ENCODE measurements around the gene CSN3.

CSN3 gene

DNA sequence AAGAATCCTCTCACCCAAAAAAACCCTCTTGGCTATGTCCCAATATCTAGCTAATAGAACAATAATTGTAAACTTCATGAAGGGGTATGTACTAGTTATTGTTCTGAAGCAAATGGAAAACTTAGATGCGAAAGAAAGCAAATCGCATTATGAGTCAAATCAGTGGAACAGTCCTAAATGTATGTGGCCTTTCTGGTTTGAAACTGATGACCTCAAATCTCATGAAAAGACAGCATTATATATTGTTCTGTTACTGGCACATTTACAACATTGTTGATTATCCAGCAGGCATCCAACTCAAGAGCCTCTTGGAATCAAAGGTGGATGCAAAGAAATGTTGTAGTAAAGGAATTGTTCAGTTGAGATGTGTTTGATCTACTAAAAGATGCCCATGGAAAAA, 34.7 kb downstream of the CSN3 start:
- DNase-seq (ENCODE audit: low read depth, low spot score): no peak
- TF ChIP-seq EZH2 (IDR thresholded peaks at IDR 0.05) (no peak), POLR2AphosphoS5 (IDR thresholded peaks at IDR 0.05; ENCODE audit: borderline replicate concordance, low read depth, low read length) (no peak), FOXP2 (optimal IDR thresholded peaks at IDR 0.05; ENCODE audit: control extremely low read depth, extremely low read length, insufficient read depth) (no peak)
- Histone ChIP-seq H3K4me3 (no peak overlapping the region), H3K9ac (ENCODE audit: insufficient read length) (no peak overlapping the region), H3K36me3 (ENCODE audit: insufficient read depth, low read length) (no peaks in the 10 kb centered on the region), H3K9me3 (ENCODE audit: low read depth, low read length) (no peaks in the 10 kb centered on the region), H3K27ac (no peak overlapping the region)

DNA sequence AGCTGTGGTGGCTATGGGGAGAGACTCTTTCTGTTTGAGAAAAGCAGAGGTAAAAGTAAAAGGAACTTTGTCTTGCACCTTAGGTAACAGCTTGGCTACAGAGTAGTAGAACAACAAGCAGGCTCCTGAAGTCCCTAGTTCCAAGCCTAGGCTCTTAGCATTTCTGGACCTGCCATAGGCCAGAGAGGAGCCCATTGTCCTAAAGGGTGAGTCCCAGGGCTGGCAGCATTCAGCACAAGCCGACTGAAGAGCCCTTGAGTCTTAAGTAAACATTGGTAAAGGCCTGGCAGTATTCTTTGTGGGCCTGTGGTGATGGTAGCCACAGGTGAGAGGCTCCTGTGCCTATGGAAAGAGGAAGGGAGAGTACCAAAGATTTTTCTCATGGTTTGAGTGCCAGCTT, 38.2 kb downstream of the CSN3 start:
- no peak for DNase-seq (ENCODE audit: low read depth, low spot score)
- TF ChIP-seq POLR2AphosphoS5 (IDR thresholded peaks at IDR 0.05; ENCODE audit: borderline replicate concordance, low read depth, low read length): no peak
- no peak for TF ChIP-seq EZH2 (IDR thresholded peaks at IDR 0.05)
- no peak for TF ChIP-seq FOXP2 (optimal IDR thresholded peaks at IDR 0.05; ENCODE audit: control extremely low read depth, extremely low read length, insufficient read depth)
- Histone ChIP-seq H3K9ac (ENCODE audit: insufficient read length) (no peak overlapping the region), H3K9me3 (ENCODE audit: low read depth, low read length) (no peaks in the 10 kb centered on the region), H3K4me3 (no peak overlapping the region), H3K36me3 (ENCODE audit: insufficient read depth, low read length) (no peaks in the 10 kb centered on the region), H3K27ac (no peak overlapping the region)

DNA sequence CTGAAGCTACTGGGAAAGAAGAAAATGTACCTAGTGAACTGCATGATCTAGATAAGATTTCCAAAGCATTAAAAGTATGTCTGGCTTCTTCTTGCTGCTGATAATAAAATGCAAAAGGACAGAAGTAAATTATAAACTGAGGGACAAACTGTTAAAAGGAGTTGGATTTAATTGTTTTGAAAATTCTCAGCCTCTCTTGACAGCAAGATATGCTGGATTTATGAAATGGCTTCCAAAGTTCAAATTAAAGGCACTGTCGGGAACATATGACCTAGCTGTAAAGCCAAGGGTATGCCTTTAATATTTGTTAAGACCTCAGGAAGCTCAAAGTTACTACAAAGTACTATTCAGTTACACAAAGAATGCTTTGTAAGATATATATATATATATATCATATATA, 46.3 kb downstream of the CSN3 start:
- Histone ChIP-seq H3K9ac (ENCODE audit: insufficient read length) (no peak overlapping the region), H3K27ac (no peak overlapping the region), H3K4me3 (no peak overlapping the region), H3K9me3 (ENCODE audit: low read depth, low read length) (no peaks in the 10 kb centered on the region), H3K36me3 (ENCODE audit: insufficient read depth, low read length) (no peaks in the 10 kb centered on the region)
- TF ChIP-seq EZH2 (IDR thresholded peaks at IDR 0.05): no peak
- TF ChIP-seq FOXP2 (optimal IDR thresholded peaks at IDR 0.05; ENCODE audit: control extremely low read depth, extremely low read length, insufficient read depth): no peak
- no peak for TF ChIP-seq POLR2AphosphoS5 (IDR thresholded peaks at IDR 0.05; ENCODE audit: borderline replicate concordance, low read depth, low read length)
- no peak for DNase-seq (ENCODE audit: low read depth, low spot score)

DNA sequence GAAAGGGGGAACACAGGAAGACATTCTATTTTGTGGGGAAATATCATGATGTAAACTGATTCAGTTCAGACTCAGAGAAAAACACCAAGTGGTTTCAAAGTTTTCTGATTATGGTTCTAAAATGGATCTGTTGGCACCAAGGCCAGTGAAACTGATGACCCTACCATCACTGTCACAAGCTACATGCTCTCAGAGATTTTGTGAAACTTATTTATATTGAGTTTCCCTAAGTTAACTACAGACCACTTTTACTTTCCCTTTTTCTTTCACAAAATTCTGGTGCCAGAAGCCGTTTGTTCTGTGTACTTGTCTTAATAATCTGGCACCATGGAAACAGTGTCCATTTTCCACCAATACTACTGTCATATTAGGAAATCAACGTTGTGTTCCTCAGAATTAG, 48.9 kb downstream of the CSN3 start:
- no peak for DNase-seq (ENCODE audit: low read depth, low spot score)
- H3K4me3 ChIP-seq: no peak overlapping the region
- H3K36me3 ChIP-seq (ENCODE audit: insufficient read depth, low read length): no peaks in the 10 kb centered on the region
- no peak overlapping the region for H3K9ac ChIP-seq (ENCODE audit: insufficient read length)
- H3K9me3 ChIP-seq (ENCODE audit: low read depth, low read length): no peaks in the 10 kb centered on the region
- H3K27ac ChIP-seq: no peak overlapping the region
- TF ChIP-seq POLR2AphosphoS5 (IDR thresholded peaks at IDR 0.05; ENCODE audit: borderline replicate concordance, low read depth, low read length) (no peak), EZH2 (IDR thresholded peaks at IDR 0.05) (no peak), FOXP2 (optimal IDR thresholded peaks at IDR 0.05; ENCODE audit: control extremely low read depth, extremely low read length, insufficient read depth) (no peak)

DNA sequence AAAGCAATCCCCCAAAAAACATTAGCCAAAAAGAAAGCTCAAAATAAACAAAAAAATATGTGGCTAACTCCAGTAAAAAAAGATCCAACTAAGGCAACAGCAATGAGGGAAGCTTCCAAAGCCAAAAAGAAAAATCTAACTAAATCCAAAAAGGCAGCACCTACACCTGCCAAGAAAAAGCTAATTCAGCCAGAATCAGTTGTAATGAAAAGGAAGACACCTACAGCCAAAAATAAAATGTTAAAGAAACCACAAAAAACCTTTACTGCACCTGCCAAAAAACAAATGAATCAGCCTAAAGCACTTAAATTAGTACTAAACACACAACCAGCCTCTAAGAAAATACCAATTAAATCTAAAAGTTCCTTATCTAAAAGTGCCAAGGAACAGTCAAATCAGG, 55.2 kb downstream of the CSN3 start:
- DNase-seq (ENCODE audit: low read depth, low spot score): no peak

DNA sequence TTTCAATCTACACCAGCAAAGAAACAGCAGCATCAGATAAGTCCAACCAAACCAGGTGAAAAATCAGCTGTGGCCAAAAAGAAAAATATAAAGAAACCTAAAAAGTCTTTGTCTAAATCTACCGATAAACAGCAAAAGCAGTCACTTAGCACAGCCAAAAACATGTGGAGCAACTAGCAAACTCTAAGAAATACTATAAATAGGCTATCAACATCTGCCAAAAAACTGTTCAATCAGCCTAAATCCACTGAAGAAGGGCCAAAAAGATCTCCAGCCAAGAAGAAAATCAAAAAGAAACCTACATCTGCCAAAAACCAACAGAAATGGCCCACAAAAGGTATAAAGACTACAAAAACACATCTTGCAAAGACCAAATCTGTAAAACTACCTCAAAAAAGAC, 55.7 kb downstream of the CSN3 start:
- Histone ChIP-seq H3K9me3 (ENCODE audit: low read depth, low read length) (no peaks in the 10 kb centered on the region), H3K36me3 (ENCODE audit: insufficient read depth, low read length) (no peaks in the 10 kb centered on the region), H3K27ac (no peak overlapping the region), H3K9ac (ENCODE audit: insufficient read length) (no peak overlapping the region), H3K4me3 (no peak overlapping the region)
- DNase-seq (ENCODE audit: low read depth, low spot score): no peak
- TF ChIP-seq EZH2 (IDR thresholded peaks at IDR 0.05) (no peak), FOXP2 (optimal IDR thresholded peaks at IDR 0.05; ENCODE audit: control extremely low read depth, extremely low read length, insufficient read depth) (no peak), POLR2AphosphoS5 (IDR thresholded peaks at IDR 0.05; ENCODE audit: borderline replicate concordance, low read depth, low read length) (no peak)

More for the DNA sequence above, 55.2 kb downstream of the CSN3 start:
- H3K4me3 ChIP-seq: no peak overlapping the region
- no peaks in the 10 kb centered on the region for H3K9me3 ChIP-seq (ENCODE audit: low read depth, low read length)
- no peak for TF ChIP-seq FOXP2 (optimal IDR thresholded peaks at IDR 0.05; ENCODE audit: control extremely low read depth, extremely low read length, insufficient read depth)
- no peak for TF ChIP-seq EZH2 (IDR thresholded peaks at IDR 0.05)
- TF ChIP-seq POLR2AphosphoS5 (IDR thresholded peaks at IDR 0.05; ENCODE audit: borderline replicate concordance, low read depth, low read length): no peak
- no peaks in the 10 kb centered on the region for H3K36me3 ChIP-seq (ENCODE audit: insufficient read depth, low read length)
- no peak overlapping the region for H3K27ac ChIP-seq
- no peak overlapping the region for H3K9ac ChIP-seq (ENCODE audit: insufficient read length)

DNA sequence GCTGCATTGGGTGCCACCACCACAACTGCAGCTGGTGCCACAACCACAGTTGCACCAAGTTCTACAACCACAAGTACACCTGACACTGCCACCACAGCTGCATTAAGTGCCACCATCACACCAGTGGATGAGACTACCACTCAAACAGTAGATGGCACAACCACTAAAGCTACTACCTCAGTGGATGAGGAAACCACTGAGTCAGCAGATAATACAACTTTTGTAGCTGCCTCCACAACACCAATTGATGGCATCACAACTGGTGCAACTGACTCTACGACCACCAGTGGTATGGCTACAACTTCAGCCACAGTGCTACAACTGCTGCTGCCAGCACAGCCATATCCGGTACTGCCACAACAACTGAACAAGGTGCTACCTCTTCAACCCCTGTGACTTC, 57.2 kb downstream of the CSN3 start:
- no peak overlapping the region for H3K27ac ChIP-seq

DNA sequence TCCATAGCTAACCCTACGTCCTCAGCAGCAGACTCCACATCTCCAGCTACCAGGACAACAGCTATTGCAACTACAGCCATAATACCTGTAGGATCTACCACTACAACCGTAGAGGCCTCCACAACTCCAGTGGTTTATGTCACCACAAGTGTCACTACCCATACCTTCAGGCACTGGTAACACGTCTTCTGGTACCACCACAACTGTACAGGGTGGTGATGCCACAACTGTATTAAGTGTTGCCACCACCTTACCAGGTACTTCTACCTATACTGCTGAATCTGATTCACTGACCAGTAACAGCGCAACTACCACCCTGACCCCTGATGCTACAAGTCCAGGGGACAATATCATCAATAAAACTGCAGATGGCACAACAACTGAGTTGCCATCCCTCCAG, 57.8 kb downstream of the CSN3 start:
- no peaks in the 10 kb centered on the region for H3K9me3 ChIP-seq (ENCODE audit: low read depth, low read length)
- no peak overlapping the region for H3K9ac ChIP-seq (ENCODE audit: insufficient read length)
- no peaks in the 10 kb centered on the region for H3K36me3 ChIP-seq (ENCODE audit: insufficient read depth, low read length)
- DNase-seq (ENCODE audit: low read depth, low spot score): no peak
- no peak overlapping the region for H3K27ac ChIP-seq
- TF ChIP-seq FOXP2 (optimal IDR thresholded peaks at IDR 0.05; ENCODE audit: control extremely low read depth, extremely low read length, insufficient read depth) (no peak), EZH2 (IDR thresholded peaks at IDR 0.05) (no peak), POLR2AphosphoS5 (IDR thresholded peaks at IDR 0.05; ENCODE audit: borderline replicate concordance, low read depth, low read length) (no peak)
- H3K4me3 ChIP-seq: no peak overlapping the region

More for the DNA sequence above, 57.2 kb downstream of the CSN3 start:
- Histone ChIP-seq H3K4me3 (no peak overlapping the region), H3K9ac (ENCODE audit: insufficient read length) (no peak overlapping the region), H3K36me3 (ENCODE audit: insufficient read depth, low read length) (no peaks in the 10 kb centered on the region), H3K9me3 (ENCODE audit: low read depth, low read length) (no peaks in the 10 kb centered on the region)
- no peak for DNase-seq (ENCODE audit: low read depth, low spot score)
- TF ChIP-seq POLR2AphosphoS5 (IDR thresholded peaks at IDR 0.05; ENCODE audit: borderline replicate concordance, low read depth, low read length): no peak
- TF ChIP-seq EZH2 (IDR thresholded peaks at IDR 0.05): no peak
- no peak for TF ChIP-seq FOXP2 (optimal IDR thresholded peaks at IDR 0.05; ENCODE audit: control extremely low read depth, extremely low read length, insufficient read depth)

Data from SK-N-MC (cell line).